HG03521 (cell line): ENCODE results near the gene KLHL22.
"Not testable (repeated sequence)": the region's sequence is repeated elsewhere in the genome, so short reads cannot be mapped to it uniquely, and the experiment has no call there.

ENCODE experiments used
- ATAC-seq: cut with Tn5 transposase; IDR thresholded peaks from one replicate; pipeline ENCODE4 v1.9.1; 2021; ENCODE audit warnings: mild to moderate bottlenecking, moderate library complexity; ENCODE audit not compliant: unreplicated experiment

Gene KLHL22

DNA sequence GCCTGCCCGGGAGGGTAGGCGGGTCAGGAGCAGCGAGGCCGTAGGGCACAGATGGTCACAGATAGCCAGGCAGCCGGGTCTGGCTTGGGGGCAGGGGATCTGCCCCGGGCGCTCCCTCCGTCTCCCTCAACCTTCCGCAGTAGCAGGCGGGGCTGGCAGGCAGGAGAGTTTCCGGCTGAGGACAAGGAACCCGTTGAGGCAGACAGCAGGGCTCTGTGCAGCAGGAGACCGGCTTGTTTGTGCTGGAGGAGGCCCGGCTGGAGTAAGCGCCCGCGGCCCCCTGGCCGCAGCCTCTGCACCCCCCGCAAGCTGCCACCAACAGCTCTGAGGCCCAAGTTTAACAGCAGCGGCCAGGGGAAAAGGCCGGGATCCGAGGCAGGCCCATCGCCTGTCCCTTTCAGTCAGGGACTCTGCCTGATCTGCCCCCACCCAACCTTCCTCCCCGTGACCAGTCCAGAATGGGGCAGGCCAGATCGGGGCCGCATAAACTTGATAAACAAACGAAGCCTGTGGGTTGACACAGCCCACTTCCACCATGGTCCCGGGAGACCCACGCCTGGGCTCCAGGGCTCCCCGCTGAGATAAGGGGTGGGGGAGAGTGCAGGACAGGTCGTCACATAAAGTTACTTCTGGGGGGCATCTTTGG lies 71.6 kb downstream of the KLHL22 start:
- ATAC-seq, result no peak

DNA sequence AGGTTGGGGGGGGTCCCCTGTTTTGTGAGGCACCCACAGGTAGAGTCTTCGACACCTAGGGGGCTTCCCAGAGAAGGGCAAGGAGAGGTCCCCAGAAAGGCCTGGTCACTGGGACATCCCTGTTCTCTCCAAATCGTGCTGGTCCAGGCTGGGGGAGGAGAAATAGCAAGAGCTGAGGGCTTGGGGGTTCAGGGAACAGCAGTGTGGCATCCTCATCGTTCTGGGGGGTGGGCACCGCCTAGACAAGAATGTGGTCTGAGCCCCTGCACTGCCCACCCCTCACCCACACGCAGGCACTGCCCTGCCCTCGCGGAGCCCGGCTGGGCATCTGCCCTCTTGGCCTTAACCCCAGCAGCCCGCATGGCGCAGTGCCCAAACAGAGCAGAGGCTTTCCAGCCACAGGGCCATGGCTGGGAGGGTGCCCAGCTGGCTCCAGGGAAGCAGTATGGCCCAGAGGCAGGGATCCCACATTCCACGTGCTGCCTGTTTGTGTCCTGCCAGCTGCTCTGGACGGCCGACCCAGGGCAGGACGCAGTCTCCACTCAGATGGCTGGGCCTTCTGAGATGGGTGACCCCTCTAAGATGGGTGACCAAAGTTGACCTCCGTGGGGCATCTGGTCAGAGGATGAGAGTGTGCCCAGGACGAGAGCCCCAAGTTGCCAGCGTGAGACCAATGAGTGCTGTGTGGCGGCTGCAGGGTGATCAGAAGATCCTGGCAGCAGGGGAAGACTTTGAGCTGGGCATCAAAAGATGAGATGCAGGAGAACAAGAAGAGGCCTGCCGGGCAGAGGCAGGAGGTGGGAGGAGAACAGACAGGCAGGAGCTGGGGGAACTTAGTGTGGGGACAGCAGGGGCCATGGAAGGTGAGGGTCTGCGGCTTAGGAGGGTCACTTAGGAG lies 72.3 kb downstream of the KLHL22 start:
- no peak for ATAC-seq

DNA sequence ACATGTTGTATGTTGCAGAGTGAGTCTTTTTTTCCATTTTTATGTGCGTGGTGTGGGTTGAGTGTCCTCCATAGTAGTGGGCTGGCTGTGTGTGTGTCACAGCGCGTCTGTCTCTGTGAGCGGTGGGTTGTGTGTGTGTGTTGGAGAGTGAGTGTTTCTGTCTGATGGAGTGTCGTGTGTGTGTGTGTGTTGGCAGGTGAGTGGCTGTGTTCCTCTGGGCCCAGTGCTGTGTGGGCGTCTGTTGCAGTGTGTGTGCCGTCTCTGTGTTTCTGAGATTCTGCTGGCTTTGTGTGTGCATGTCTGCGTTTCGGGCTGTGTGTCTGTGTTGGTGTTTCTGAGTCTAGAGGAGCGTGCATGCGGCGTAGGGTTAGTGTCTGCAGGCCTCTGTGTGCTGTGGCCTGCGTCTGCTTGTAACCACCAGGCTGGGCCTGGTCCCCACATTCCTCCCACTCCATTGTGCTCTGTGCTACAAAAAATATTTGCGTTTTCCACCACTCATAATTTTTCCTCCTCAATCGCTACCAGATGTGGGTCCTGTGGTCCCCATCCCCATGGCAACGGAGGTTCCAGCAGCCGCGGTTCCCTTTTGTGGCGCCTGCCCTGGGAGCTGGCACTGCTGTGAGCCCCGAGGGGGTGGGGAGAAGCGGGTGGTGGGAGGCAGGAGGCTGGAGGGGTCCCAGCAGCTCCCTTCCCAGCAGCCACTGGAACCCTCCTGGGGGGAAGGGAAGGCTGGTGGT lies 73.2 kb downstream of the KLHL22 start:
- ATAC-seq, result no peak

DNA sequence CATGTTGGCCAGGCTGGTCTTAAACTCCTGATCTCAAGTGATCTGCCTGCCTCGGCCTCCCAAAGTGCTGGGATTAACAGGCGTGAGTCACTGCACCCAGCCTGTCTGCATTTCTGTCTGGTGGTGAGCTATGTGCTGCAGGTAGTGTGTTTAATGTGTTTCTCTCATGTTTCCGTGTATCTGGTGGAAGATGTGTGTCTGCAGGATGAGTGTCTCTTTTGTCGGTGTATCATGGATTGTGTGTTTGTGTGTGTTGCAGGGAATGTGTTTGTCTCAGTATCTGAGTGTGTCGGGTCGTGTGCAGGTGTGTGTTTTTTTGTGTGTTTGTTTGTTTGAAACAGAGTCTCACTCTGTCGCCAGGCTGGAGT lies 74.1 kb downstream of the KLHL22 start:
- no peak for ATAC-seq

DNA sequence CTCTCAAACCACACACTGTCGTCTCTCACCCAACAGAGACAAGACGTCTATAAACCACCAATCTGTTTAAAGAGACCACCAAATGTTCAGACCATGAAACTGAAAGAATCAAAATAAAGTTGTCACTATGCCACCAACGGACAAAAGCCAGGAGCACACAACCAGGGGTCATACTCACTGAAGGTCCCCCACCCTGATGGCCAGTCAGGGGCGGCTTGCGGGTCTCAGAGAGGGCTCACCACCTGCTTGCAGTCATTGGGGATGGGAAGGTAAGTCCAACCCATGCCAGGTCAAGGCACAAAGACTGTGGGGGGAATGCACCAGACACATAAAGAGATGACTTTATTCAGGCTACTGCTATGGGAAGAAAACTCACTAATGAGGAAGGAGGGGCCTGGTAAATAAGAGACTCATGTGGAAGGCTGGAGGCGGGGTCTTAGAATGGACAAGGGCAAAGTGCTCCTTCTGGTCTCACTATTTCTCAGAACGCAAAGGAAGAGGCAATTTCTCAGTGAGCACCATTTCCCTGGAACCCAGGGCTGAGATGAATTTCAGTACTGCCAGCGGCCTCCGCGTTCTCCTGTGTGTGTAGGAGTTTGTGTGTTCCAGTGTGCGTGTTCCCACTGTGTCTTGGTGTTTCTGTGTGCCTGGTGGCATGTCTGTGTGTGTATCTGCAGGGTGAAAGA lies 75.3 kb downstream of the KLHL22 start:
- no peak for ATAC-seq

DNA sequence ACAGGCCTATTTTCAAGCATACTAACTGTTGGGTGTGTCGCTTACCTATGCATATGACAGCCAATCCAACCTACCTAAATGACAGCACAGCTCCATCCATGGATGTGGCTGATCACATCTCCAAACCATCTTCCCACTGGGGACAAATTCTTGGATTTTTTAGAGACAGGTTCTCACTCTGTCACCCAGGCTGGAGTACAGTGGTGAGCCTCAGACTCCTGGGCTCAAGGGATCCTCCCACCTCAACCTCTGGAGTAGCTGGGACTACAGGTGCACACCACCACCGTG lies 76.0 kb downstream of the KLHL22 start:
- ATAC-seq, result no peak

DNA sequence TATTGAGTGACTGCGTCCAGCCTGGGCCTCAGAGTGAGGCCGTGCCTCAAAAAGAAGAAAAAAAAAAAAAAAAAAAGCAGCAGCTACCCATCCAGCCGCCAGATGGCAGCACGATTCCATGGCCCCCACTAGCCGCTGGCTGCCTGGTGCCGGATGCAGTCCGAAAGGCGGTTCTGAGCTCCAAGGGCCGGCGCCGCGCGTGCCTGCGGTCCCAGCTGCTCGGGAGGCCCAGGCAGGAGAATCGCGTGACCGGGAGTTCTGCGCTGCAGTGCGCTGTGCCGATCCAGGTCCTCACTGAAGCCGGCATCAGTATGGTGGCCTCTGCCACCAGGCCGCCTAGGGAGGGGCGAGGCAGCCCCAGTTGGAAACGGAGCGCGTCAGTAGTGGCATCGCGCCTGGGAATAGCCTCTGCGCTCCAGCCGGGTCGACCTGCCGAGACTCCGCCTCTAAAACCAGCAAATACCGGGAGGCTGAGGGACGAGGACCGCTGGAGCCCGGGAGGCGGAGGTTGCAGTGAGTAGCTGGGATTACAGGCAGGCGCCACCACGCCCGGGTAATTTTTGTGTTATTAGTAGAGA lies 77.3 kb downstream of the KLHL22 start:
- ATAC-seq, result no peak

DNA sequence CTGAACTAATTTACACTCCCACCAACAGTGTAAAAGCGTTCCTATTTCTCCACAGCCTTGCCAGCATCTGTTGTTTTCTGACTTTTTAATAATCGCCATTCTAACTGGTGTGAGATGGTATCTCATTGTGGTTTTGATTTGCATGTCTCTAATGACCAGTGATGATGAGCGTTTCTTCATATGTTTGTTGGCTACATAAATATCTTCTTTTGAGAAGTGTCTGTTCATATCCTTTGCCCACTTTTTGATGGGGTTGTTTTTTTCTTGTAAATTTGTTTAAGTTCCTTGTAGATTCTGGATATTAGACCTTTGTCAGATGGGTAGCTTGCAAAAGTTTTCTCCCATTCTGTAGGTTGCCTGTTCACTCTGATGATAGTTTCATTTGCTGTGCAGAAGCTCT lies 79.9 kb downstream of the KLHL22 start:
- not testable (repeated sequence) for ATAC-seq

DNA sequence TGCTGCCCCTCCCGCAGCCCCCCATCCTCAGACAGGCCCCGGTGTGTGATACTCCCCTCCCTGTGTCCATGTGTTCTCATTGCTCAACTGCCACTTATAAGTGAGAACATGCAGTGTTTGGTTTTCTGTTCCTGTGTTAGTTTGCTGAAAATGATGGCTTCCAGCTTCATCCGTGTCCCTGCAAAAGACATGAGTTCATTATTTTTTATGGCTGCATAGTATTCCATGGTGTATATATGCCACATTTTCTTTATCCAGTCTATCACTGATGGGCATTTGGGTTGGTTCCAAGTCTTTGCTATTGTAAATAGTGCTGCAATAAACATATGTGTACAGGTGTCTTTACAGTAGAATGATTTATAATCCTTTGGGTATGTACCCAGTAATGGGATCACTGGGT lies 80.4 kb downstream of the KLHL22 start:
- not testable (repeated sequence) for ATAC-seq

DNA sequence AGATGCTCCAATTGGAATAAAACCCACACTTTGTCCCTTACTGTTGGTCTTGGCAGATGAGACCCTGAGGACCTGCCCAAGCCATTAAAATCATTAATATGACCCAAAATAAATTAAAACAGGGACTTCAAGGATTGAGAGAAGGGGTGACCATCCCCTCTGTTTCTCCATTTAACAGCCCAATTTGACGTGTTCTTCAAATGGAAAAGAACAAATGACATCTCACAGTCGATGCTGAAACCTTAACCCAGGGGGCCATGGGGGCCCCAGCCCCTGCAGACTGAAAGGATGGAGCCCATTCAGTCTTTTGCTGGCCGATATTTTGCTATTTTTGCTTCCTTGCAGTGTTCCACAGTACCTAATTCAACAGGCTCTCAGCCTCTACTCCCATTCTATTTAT lies 81.1 kb downstream of the KLHL22 start:
- ATAC-seq, result no peak

DNA sequence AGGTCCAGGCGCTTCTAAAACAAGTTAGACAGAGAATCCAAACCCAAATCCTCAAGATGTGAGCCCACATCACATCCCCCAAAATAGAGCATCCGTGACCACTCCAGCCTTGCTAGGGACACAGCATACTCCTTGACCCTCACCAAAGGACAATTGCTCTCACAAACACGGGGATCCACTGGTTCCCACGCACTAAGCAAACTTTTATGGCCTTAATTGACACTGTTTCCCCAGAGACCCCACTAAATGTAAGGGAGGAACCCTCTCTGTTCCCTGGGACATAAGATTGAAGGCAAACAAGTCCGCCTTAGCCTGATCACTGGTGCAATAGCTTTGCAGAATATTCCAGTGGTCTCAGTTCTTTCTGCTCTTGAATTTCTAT lies 81.5 kb downstream of the KLHL22 start:
- no peak for ATAC-seq

DNA sequence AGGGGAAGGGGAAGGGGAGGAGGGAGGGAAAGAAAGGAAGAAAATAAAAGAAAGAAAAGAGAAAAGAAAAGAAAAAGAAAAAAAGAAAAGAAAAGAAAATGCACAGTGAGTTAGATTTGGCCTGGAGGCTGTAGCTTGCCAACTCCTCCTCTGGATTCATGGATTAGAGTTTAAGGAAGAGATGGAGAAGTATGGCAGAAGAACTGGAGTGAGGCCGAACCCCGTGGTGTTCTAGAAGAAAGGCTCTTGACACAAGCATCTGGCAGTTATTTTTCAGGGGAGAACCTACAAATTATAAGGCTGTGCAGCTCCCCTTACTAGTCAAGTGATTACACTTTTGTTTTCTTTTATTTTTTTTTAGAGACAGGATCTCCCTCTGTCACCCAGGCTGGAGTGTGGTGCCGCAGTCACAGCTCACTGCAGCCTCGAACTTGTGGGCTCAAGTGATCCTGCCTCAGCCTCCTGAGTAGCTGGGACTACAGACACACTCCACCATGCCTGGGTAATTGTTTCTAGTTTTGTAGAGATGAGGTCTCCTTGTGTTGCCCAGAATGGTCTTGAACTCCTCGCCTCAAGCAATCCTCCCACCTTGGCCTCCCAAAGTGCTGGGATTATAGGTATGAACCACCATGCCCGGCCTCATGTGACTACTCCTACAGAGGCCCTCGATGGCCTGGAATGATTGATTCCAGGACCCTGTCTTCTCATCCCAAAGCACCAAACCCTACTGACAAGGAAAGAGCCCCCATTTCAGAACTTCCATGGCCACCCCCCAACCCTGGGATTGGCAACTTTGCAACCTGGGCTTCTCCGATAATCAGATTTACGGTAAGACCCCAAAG lies 82.2 kb downstream of the KLHL22 start:
- ATAC-seq, result no peak

DNA sequence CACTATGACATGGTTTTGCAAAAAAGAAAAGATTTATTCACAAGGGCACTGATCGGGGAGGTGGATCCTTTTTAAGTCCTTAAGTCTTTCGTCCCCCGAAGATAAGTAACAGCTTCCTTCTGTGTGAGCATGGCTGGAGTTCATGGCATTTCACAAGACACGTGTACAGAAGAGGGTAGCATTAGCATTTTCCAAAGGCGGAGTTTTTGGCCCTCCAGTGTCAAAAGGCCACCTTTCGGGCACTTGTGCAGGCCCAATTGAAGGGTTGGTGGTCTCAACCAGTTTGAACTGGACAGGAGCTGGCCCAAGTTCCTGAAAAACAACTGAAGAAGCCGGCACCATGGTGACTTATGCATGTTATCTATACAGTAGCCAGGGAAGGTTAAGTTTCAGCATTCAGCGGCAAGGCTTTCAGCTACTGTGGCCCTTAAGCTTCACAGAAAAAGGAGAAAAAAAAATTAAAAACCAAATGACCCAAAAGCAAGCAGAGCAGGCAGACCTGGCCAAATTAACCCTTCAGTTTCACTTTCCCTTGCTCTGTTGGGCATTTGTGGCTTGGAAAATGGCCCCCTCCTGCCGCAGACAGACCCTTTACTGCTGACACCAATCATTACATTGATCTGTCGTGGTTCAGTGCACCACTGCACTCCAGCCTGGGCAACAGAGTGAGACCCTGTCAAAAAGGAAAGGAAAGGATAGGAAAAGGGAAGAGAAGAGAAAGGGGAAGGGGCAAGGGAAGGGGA lies 83.0 kb downstream of the KLHL22 start:
- no peak for ATAC-seq

DNA sequence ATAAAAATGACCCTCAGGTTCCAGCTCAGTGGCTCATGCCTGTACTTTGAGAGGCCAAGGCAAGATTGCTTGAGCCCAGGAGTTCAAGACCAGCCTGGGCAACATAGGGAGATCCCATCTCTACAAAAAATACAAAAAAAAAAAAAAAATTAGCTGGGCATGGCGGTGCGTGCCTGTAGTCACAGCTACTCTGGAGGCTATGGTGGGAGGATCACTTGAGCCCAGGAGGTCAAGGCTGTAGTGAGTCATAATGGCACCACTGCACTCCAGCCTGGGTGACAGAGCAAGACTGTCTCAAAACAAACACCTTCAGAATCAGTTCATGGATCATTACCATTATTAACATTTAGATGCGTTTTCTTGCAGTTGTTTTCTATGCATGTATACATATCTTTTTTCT lies 86.2 kb downstream of the KLHL22 start:
- ATAC-seq, result not testable (repeated sequence)

DNA sequence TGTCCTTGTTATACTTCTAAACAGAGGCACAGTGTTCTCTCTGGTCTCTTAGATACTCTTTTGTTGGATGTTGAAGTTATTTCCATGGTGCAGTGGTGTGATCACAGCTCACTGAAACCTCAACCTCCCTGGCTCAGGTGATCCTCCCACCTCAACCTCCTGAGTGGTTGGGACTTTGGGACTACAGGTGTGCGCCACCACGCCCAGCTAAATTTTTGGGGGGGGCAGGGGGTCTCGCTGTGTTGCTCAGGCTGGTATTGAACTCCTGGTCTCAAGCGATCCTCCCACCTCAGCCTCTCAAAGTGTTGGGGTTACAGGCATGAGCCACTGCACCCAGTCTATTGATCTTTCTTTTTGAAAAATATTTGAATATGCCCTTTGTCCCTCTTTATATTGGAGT lies 86.7 kb downstream of the KLHL22 start:
- no peak for ATAC-seq

DNA sequence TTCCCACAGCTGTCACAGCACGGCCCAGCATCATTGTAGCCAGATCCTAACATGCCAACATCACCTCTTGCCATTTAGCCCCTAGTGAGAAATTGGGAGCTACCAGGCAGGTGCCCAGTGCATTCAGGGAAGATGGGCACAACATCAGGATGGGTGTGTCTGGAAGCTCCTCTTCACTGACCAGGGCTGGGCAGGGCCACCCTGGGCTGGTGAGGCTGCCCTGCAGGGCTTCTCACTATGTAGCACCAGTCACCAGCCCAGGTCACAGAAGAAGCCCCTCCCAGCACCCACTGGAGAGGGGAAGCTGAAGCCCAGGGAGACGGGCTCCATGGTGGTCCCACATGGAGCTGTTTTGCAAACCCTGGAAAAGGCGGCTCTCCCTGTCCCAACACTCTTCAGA lies 87.8 kb downstream of the KLHL22 start:
- no peak for ATAC-seq

DNA sequence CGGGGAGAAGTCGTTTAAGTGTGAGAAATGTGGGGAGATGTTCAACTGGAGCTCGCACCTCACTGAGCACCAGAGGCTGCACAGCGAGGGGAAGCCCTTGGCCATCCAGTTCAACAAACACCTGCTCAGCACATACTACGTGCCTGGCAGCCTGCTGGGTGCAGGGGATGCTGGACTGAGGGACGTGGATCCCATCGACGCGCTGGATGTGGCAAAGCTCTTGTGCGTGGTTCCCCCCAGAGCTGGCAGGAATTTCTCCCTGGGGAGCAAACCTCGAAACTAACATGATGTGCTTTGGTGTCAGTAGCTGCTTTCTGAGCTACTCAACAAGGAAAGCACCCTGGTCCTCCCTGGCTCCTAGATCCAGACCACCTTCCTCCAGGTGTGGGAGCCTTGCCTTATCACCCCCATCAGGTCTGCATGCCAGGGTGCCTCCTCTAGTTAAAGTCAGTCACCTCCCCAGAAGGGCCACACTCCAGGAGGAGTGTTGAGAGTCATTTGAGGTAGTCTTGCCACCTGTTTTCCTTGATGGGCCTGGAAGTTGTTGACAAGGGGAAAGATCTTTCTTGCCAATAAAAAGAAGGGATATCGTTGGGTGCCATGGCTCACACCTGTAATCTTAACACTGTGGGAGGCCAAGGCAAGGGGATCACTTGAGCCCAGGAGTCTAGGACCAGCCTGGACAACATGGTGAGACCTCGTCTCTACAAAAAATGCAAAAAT lies 88.7 kb downstream of the KLHL22 start:
- ATAC-seq, result no peak

DNA sequence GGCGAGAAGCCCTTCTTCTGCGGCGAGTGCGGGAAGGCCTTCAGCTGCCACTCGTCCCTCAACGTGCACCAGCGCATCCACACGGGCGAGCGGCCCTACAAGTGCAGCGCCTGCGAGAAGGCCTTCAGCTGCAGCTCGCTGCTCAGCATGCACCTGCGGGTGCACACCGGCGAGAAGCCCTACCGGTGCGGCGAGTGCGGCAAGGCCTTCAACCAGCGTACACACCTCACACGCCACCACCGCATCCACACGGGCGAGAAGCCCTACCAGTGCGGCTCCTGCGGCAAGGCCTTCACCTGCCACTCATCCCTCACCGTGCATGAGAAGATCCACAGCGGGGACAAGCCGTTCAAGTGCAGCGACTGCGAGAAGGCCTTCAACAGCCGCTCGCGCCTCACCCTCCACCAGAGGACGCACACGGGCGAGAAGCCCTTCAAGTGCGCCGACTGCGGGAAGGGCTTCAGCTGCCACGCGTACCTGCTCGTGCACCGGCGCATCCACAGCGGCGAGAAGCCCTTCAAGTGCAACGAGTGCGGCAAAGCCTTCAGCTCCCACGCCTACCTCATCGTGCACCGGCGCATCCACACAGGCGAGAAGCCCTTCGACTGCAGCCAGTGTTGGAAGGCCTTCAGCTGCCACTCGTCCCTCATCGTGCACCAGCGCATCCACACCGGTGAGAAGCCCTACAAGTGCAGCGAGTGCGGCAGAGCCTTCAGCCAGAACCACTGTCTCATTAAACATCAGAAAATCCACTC lies 89.5 kb downstream of the KLHL22 start:
- ATAC-seq, result no peak
